HK-2 (cell line): ENCODE data around the gene KIZ.

Experiments
- DNase-seq: peaks from one replicate; pipeline ENCODE4 v3.0.0-alpha.2; 2018; ENCODE audit not compliant: unreplicated experiment

The KIZ gene, protein sequence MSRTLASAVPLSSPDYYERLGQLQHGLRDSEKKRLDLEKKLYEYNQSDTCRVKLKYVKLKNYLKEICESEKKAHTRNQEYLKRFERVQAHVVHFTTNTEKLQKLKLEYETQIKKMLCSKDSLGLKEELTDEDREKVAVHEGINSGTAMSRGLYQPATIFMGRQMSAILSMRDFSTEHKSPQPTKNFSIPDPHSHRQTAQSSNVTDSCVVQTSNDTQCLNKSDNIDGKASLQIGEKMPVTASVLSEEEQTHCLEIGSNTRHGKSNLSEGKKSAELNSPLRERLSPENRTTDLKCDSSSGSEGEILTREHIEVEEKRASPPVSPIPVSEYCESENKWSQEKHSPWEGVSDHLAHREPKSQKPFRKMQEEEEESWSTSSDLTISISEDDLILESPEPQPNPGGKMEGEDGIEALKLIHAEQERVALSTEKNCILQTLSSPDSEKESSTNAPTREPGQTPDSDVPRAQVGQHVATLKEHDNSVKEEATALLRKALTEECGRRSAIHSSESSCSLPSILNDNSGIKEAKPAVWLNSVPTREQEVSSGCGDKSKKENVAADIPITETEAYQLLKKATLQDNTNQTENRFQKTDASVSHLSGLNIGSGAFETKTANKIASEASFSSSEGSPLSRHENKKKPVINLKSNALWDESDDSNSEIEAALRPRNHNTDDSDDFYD

DNA sequence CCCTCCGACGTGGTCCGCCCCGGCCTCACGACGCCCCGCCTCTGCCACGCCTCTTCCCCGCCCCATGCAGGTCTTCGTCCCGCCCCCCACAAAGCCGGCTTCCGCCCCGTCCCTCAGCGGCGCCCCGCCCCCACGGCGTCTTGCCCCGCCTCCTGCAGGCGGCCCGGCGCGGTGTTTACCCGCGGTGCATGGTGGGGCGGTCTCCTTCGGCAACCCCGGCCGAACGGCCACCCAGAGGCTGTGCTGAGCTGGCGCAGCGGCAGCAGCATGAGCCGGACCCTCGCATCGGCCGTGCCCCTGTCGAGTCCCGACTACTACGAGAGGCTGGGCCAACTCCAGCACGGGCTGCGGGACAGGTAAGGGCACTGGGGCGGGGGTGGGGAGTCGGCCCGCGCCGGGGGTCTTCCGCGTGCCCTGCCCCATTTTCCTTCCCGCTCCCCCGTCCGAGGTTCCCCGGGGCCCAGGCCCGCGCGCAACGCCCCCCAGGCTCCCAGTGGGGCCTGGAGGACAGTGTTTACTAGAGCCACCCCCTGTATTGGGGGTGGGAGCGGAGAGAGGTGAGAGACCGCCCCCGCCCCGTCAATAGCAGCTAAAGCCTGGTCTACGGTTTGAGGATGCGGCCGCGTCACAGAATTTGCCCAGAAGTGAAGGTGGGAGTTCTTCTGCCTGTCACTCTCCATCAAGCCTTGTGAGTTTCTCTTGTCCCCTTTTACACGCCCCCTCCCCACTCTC lies at the start of gene KIZ:
TSS of gene KIZ (plus strand) at position 234 of the 732 bp plus-strand sequence. CDS start at position 268, 34 bp downstream.
- peak; percentile 99 for DNase-seq

DNA sequence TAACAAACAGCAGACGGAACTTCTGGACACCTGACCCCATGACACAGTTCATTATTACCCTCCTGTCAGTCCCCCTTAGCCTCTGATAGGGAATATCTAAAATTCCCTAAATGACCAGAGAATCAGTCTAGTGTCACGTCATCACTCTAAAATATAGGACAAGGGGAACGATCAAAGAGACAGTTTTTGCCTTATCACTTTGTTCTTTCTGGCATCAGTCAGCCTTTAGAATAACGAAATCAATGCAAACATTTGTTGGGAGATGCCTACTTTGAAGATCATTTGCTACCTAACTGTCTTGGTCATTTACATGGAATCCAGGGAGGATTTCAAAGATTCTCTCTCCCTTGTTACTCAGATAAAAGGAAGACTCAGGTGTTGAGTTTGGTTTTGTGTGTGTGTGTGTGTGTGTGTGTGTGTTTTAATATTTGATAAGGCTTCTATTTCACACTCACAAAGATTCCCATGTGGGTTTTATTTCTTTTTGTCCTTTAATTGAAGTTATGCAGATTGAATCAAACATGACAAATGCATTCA lies 48.0 kb upstream of the KIZ start:
- DNase-seq: no peak

DNA sequence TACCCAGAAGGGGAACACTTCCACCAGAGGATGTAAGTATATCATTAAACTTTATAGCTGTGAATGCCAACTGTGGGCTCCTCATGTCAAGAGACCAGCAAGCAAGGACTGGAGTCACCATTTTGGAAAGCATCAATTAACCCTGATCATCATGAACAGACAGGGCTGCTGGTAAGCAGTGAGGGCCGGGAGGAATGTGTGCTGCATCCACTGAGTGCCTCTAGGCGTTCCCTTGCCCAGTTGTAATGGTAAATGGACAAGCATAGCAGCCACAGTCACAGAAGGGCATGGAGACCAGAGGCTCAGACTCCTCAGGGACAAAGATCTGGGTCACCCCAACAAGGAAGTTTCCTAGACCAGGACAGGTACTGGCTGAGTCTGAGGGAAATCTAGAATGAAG lies 43.3 kb upstream of the KIZ start:
- DNase-seq: no peak

DNA sequence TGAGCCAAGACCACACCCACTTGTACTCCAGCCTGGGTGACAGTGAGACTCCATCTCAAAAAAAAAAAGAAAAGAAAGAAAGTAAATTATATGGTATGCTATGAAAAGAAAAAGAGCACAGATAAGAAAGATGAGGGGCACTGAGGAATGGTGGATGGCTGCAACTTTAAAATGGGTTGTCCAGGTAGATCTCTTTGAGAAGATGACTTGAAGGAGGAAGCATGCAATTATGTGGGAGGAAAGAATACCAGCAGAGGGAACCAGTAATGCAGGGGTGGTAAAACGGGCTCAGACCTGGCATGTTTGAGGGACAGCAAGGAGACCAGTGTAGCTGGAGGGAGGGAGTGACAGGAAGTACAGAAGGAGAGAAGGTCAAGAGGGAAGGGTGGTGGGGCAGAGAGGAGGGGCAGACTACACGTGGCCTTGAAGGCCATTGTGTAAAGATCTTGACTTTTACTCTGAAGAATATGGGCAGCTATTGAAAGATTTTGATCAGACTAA lies 42.0 kb upstream of the KIZ start:
- DNase-seq: no peak

DNA sequence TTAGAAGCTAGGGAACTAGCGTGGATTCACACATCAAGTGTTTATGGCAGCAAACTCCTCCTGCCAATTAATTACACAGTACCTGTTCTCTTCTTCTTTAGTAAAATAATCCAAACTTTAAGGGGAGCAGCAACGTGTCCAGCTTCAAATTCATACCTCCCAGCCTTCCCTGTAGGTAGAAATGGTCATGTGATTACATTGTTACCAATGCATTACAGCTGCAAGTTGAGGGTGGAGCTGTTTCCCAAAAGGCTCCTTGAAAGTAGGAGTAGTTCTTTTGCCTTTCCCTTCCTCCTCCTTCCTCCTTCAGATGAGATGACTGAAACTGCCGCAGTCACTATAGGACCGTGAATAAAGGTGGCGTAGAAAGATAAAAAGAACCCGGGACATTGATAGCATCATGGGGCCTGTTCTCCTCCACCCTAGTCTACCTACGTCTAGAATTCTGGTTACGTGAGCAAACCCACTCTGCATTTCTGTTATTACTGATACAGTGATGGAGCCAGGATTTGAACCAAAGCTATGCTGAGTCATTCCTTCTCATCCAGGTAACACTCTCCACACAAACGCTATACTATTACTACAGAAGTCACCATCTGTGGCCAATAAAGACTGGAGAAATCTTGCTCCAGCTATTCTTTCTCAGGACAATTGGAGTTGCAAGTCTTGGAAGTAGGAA lies 37.9 kb upstream of the KIZ start:
- no peak for DNase-seq

DNA sequence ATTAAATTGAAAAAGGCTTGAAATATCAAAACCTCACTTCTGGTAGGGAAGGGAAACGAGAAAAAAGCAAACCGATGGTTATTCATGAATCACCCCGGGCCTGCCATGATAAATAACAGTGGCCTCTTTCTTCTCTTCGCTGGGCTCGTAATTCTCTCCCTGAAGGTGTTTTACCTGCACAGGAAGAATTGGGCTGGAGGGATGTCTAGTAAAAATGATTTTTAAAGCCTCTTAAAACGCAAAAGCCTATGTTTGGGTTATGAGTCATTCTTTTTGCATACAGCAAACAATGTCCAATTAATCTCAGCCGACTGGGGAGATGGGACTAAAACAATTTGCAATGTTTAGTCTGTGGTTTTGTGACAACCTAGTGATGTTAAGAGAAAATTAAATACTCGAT lies 36.5 kb upstream of the KIZ start:
- no peak for DNase-seq

DNA sequence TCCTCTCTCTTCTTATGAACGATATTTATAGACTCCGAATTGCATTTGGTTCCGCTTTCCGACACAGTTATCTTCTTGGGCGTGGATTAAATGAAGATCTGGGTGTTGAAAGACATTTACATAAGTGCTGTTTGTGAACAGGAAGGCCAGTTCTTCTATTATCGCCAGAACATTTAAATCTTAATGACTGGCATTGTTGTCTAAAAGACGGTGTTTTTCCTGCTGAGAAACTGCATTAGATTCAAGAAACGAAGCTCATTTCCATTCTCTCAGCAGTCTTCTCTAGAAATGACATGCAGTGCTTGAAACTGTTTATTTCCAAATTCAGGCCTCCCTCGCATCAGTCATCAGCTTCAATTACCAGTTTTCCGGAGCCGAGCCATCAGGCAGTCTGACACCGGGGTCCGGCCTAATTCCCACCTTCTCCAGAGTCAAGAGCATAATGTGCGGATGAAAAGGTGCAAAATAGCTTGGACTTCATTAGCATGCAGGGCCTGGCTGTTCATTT lies 35.7 kb upstream of the KIZ start:
- DNase-seq: no peak

DNA sequence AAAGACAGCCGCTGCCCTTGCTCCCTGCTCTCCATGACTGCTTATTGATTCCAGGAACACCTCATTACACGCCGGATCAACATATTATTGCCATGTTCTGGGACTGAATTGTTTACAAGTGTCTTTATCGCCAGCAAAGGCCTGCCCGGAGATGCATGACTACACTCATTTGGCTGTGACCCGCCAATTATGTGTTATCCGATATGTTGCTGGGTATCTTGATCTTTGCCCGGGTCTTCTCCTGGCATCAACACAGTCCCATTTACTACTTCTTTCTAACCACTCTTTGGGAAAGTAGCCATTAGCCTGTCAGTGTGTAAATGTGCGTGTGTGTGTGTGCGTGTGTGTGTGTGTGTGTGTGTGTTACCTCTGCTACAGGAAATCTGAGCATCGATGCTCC lies 35.2 kb upstream of the KIZ start:
- no peak for DNase-seq

DNA sequence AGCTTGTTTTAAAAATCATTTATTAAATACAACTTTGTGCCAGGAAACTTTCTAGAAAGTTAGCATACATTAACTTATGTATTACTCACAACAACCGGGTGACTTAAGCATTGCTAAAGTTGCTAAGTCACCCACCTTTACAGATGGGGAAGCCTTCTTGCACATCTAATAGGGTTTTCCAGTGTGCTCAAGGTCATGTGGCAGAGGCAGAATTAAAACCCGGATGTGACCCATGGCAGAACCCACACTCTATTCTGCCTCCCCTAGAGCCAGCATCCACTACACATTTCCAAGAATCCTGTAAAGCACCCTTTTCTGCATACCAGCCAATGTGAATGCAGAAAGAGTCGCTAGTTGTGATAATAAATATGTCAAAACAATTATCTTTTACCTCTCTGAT lies 33.1 kb upstream of the KIZ start:
- no peak for DNase-seq

DNA sequence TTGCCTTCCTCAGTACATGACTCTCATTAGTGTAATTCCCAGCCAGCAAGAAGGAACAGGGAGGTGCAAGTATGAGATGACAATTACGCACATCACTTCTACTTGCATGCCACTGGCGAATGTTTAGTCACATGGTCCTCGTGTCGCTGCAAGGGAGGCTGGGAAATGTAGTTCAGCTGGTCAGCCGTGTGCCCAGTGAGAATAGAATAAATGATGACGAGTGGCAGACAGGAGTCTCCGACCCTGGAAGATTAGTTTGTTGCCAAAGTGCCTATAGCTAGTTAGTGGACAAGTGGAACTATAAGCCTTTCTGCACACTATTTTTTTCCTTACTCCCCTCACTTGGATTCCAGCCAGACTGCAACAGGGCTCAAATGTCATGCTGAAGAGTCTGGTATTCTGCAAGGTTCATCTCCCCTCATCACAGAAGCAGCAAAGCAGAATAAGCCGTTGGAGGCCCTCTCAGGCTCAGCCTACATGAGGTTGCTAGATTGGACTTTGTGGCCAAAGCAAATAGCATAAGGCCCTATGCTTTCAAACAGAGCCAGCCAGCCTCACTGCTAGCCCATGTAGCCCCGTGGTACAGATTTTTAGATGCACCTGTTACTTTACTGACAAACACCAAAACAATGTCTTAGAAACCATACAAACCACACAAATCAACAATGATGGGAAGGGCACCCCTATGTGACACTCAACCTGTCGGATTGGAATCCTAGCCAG lies 29.4 kb upstream of the KIZ start:
- no peak for DNase-seq

DNA sequence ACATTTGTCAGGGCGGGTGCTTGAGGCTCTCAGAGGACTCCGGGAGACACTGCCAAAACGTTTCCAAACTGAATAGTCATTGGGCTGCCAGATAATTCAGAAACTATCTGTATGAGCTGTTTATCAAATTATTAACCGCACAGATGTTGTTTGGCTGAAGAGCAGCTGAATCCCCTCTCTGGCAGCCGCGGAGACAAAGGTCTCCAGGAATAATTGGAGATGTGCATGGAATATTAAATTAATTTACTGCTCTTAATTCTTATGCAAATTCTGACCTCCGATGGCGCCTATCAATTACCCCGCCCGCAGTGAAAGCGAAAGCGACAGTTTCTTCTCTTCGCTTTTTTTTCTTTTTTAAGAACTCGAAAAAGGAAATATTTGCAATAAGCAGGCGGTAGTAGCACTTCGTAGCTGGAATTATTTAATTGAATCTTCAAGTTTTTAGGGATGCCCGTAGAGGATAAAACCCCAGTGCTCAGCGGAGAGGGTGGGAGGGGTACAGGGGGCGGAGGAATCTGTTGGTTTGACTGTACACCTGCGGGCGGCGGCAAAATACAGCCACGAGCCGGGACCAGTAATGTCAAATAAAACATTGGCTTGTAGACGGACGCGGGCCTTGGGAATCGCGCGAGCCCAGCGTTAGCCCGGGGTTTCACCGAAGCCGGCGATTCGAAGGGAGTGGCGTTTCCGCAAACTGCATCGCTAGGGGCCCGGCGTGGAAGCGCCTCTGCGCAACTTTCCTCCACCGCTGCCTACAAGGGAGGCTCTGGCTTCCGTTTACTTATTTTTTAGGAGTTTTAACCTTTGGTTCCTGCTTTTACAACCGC lies 25.9 kb upstream of the KIZ start:
- no peak for DNase-seq

DNA sequence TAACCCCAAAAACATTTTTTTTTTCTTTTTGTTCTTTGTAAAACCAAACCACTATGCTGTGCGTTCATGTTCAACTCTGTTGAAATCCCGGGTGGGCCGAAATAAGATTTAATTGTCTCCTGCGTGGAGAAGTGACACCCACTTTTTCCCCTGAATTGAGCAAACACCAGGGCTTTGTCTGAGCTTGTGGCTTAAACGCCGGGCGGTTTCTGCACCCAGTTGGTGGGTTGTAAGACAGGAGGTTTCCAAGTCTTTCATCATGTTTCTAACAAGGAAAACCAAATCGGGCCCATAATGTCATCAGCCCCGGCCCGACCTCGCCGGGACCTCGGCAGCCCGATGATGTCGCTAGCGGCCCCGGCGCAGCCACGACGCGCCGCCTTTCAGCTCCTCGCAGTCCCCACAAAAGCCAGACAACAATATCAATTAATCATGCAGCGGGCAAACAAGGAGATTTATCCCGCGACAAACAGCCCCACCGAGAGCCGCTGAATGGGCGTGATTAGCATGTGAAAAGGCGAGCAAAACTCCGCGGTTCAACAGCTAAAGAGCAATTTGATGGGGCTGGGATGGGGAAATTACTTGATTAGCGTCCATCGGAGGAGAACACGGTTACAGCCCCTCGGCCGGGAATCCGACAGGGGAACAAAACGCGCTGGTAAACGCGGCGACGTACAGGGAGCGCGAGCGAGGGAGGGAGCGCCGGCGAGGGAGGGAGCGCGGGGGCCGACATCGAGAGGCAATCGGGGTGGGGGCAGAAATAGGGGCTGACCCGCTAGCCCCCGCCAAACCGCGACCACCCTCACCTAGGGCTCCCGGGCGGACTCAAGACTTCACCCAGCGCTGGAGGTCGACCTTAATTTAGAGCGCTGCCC lies 25.1 kb upstream of the KIZ start:
- no peak for DNase-seq

DNA sequence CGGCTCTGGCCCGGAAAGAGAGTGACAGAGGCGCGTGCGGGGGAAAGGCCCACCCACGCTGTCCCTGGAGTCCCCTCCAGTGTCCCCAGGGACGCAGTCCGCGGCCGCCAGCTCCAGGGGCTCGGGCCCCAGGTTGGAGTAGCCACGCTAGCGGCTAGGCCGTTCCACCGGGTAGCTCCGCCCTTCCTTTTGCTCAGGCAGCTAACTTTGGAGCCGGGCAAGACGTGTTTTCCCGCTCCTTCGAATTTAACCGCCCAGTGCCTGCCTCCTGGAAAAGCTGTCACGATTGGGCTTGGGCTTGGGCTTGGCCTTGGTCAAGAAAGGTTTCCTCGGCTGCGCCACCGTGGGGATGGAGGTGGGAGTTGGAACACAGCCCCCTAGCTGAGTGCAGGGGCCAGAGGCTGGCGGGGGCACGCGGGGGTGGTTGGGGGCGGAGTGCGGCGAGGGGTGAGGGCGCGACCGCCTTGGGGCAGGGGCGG lies 24.4 kb upstream of the KIZ start:
- no peak for DNase-seq

DNA sequence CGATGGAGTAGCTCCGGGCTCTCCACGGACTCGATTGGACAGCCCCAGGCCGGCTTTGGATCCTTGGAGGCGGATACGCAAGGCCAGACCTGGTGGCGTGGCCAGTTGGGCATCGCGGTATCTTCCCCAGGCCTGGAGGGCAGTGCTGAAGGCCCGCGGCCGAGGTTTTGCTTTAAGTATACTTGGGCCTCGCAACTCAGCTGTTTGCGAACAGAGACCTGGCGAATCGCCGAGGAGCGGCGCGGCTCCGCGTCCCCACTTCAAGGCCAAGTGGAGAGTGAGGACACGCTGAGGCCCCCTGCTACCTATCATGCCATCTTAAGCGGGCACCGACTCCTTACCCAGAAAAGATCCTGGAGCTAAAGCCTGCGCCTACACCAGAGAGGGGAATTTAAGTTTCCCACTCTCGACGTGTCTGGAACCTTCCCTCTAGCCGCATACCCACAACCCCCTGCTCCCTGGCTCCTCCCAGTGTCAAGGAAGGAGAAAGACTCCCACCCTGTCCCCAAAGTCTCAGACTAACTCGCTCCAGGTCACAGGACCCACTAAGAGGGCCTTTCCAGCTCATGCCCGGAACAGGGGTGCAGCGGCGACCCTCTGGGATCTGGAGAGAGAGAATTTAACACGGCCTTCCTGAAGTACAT lies 23.8 kb upstream of the KIZ start:
- DNase-seq: no peak

DNA sequence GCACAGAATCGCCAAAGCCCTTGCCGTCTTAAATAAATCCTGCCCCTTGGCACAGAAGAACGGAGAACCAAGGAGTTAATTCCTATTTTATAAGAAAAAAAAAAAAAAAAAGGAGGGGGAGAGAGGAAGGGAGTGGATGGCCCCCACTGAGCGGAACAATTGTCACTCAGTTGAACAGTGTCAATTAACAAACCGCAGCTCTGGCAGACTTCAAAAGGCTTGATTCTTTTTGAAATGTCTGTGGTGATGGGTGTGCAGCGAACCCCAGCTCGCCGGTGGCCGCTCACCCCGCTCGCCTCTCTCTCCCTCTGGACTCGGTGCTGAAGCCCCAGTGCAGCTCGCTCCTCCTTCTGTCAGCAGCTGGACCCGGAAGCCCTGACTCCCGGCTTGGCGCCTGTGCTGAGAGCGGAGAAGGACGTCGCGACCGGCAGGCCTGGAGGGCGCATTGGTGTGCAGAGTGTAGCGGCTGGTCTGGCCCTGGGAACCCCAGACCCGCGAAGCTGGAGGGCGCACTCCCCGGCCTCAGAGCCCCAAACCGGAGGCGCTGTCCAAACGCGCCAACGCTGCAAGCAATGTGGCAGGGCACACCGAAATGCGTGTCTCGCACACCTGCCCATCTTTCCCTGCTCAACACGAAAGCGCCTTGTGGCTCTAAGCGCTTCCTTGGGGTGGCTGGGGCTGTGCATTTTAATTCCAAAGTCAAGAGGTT lies 23.1 kb upstream of the KIZ start:
- DNase-seq: no peak

DNA sequence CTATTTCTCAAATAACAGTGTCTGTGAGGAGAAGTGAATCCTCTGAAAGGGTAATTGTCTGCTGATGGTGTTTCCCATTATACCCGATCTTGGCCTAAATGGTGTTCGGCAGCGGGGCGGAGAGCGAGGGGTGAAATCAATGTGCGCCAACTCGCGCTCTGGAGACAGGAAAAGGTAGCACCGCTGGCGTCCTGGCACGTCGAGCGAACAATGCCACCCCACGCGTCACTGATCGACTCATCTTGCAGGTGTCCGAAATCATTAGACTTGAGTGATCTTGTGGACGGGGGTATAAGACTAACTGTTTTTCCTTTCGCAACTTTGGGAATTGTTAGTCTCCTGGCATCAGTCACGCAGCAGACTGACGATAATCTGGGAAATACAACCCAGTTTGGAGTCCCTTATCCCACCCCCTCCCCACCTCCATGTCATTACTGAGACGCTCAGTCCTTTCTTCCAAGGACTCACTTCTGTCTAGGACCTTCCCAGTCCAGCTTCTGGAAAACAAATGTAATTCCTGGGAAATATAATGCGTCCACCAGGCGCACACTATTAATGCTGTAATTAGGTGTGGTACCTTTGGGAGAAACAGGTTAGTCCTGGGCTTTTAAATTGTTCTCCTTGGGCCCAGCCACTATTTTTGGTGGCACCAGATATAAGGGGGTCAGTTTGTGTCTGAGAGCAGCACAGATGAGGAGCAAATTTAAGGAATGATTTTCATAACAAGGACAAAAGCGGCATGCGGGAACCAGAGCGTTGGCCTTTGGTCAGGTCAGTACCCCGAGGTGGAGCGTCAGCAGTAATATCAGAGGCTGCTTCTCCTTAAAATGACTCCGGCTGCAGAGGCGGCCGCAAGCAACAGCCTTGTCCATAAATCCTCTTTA lies 22.1 kb upstream of the KIZ start:
- no peak for DNase-seq

DNA sequence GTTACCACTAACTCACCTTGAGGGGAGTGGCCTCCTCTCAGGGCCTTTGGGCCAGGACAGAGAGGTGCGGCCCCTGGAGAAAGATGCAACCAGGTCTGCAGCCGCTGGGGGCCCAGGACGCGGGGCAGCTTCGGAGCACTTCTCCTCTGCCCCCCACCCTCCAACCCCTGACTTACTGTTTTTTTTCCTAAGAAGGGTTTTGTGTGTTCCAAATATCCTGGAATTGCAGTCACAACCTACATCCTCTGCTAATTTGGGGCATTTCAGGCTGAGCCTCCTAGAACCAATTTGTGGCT lies 21.5 kb upstream of the KIZ start:
- DNase-seq: no peak
